SK-N-MC (cell line): ENCODE data around the gene OSBPL1A.

Source experiments
- EZH2 ChIP-seq: fragments of 200-600 bp; sonication (generic); IDR thresholded peaks from one replicate; pipeline ENCODE4 v1.6.1; 2017; ENCODE audit warnings: antibody characterized with exemption
- FOXP2 ChIP-seq: optimal IDR thresholded peaks from 2 replicates; pipeline ENCODE3; 2011; ENCODE audit warnings: mild to moderate bottlenecking, moderate library complexity; ENCODE audit not compliant: insufficient read depth; ENCODE audit errors: extremely low read length, control extremely low read depth
- POLR2AphosphoS5 ChIP-seq: IDR thresholded peaks from 2 replicates; pipeline ENCODE4 v1.6.1; 2012; ENCODE audit warnings: mild to moderate bottlenecking, low read depth, low read length, borderline replicate concordance

- TF ChIP-seq EZH2 (no peak), POLR2AphosphoS5 (no peak), FOXP2 (no peak)
These were observed 55.3 kb downstream of the OSBPL1A start for GRCh38 chr18:24342347-24342746.
